Vagina (tissue), 2 donors: ENCODE data around the gene RASA3. TPM values are rescaled to one million over a fixed set of nuclear protein-coding genes. Genes with fewer than 3 reads are reported as not detected.

Experiments used
- DNase-seq, 2 donors: peaks; one replicate each; pipeline ENCODE4 v3.0.0-alpha.2; 2017; ENCODE audit errors: extremely low spot score in 2 of 2
- H3K27ac ChIP-seq: fragments of 200-600 bp; sonication (generic); one replicate; pipeline ENCODE4 v1.5.1; 2019
- H3K27me3 ChIP-seq: fragments of 200-600 bp; sonication (generic); one replicate; pipeline ENCODE4 v1.5.1; 2019
- H3K36me3 ChIP-seq, 2 donors: fragments of 200-600 bp; sonication (generic); one replicate each; pipeline ENCODE4 v1.5.1; 2017 to 2019
- H3K4me1 ChIP-seq: fragments of 200-600 bp; sonication (generic); one replicate; pipeline ENCODE4 v1.5.1; 2019
- H3K4me3 ChIP-seq, 2 donors: fragments of 200-600 bp; sonication (generic); 1 replicate in 1 of 2; 2 replicates in 1 of 2; pipeline ENCODE4 v1.5.1; 2016 to 2019
- H3K9me3 ChIP-seq: fragments of 200-600 bp; sonication (generic); one replicate; pipeline ENCODE4 v1.5.1; 2019
- POLR2A ChIP-seq, 2 donors: fragments of 450-650 bp; IDR thresholded peaks; one replicate each; pipeline ENCODE4 v1.6.1; 2017; ENCODE audit warnings: antibody characterized with exemption in 2 of 2, mild to moderate bottlenecking in 2 of 2, moderate library complexity in 2 of 2
- POLR2AphosphoS5 ChIP-seq, 2 donors: sonication (generic); formaldehyde crosslinking; IDR thresholded peaks; one replicate each; pipeline ENCODE4 v1.9.0; 2017; ENCODE audit warnings: antibody characterized with exemption in 2 of 2, mild to moderate bottlenecking in 2 of 2, low read depth in 1 of 2; ENCODE audit not compliant: insufficient read depth in 1 of 2
- intact Hi-C: fragments of 100-400 bp; cut with DNase I; formaldehyde crosslinking; loops from one replicate; pipeline ENCODE4 v1.15.1; 2023
- total RNA-seq: library from RNA; depleted of rRNA; stranded (reverse); fragments of >200 nt; gene quantifications from one replicate; pipeline ENCODE4 v1.2.3, GENCODE V29; 2016
- TF ChIP-seq, protein P1 (sequence below), 3 experiments: fragments of 450-650 bp in 2 of 3; fragments of 200-600 bp in 1 of 3; sonication (generic) in 1 of 3; IDR thresholded peaks; one replicate each; pipeline ENCODE4 v1.5.1; 2017 to 2019; ENCODE audit warnings: antibody characterized with exemption in 3 of 3, mild to moderate bottlenecking in 2 of 3, moderate library complexity in 2 of 3

The RASA3 gene
- total RNA-seq, 1 donor from 2014 or later, result 19.6 TPM

GRCh38 chr13:113964251-113964995 is 168.0 kb downstream of the RASA3 start:
- H3K36me3 ChIP-seq, result no peaks in the 10 kb centered on the region
- no peaks in the 10 kb centered on the region for H3K4me1 ChIP-seq
- H3K27ac ChIP-seq, result no peak overlapping the region
- no peaks in the 10 kb centered on the region for H3K9me3 ChIP-seq
- TF ChIP-seq POLR2A (IDR thresholded peaks at IDR 0.05), result no peak
- no peak for TF ChIP-seq POLR2AphosphoS5 (IDR thresholded peaks at IDR 0.05; ENCODE audit: insufficient read depth in 1 of 2, low read depth in 1 of 2)
- TF ChIP-seq, protein P1, sequence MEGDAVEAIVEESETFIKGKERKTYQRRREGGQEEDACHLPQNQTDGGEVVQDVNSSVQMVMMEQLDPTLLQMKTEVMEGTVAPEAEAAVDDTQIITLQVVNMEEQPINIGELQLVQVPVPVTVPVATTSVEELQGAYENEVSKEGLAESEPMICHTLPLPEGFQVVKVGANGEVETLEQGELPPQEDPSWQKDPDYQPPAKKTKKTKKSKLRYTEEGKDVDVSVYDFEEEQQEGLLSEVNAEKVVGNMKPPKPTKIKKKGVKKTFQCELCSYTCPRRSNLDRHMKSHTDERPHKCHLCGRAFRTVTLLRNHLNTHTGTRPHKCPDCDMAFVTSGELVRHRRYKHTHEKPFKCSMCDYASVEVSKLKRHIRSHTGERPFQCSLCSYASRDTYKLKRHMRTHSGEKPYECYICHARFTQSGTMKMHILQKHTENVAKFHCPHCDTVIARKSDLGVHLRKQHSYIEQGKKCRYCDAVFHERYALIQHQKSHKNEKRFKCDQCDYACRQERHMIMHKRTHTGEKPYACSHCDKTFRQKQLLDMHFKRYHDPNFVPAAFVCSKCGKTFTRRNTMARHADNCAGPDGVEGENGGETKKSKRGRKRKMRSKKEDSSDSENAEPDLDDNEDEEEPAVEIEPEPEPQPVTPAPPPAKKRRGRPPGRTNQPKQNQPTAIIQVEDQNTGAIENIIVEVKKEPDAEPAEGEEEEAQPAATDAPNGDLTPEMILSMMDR (IDR thresholded peaks at IDR 0.05), result no peak
- no peaks in the 10 kb centered on the region for H3K27me3 ChIP-seq
- H3K4me3 ChIP-seq, result no peak overlapping the region
- intact Hi-C loops, result no loop called here
- no peak for DNase-seq

GRCh38 chr13:113963376-113963775 is 169.0 kb downstream of the RASA3 start:
- no peaks in the 10 kb centered on the region for H3K36me3 ChIP-seq
- H3K4me1 ChIP-seq, result no peaks in the 10 kb centered on the region
- H3K27ac ChIP-seq, result no peak overlapping the region
- intact Hi-C loops, result no loop called here
- no peaks in the 10 kb centered on the region for H3K9me3 ChIP-seq
- DNase-seq, result no peak
- no peak overlapping the region for H3K4me3 ChIP-seq
- TF ChIP-seq POLR2AphosphoS5 (IDR thresholded peaks at IDR 0.05; ENCODE audit: insufficient read depth in 1 of 2, low read depth in 1 of 2), result no peak
- TF ChIP-seq, protein P1 (IDR thresholded peaks at IDR 0.05), result no peak
- no peak for TF ChIP-seq POLR2A (IDR thresholded peaks at IDR 0.05)
- H3K27me3 ChIP-seq, result no peaks in the 10 kb centered on the region

DNA sequence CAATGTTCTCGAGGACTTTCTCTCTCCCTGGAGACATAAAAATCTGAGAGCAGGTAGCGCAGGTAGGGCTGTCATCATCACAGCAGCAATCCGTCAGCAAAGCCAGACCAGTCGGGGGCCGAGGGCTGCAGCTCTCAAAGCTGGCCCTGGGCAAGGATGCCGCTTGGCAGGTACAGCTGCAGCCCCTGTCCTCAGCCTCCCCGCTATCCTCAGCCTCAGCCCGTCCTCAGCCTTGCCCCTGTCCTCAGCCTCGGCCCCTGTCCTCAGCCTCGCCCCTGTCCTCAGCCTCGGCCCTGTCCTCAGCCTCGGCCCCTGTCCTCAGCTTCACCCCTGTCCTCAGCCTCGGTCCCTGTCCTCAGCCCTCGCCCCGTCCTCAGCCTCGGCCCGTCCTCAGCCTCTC is 169.4 kb downstream of the RASA3 start:
- TF ChIP-seq, protein P1 (IDR thresholded peaks at IDR 0.05), result no peak
- TF ChIP-seq POLR2A (IDR thresholded peaks at IDR 0.05), result no peak
- TF ChIP-seq POLR2AphosphoS5 (IDR thresholded peaks at IDR 0.05; ENCODE audit: insufficient read depth in 1 of 2, low read depth in 1 of 2), result no peak
- DNase-seq, result no peak

DNA sequence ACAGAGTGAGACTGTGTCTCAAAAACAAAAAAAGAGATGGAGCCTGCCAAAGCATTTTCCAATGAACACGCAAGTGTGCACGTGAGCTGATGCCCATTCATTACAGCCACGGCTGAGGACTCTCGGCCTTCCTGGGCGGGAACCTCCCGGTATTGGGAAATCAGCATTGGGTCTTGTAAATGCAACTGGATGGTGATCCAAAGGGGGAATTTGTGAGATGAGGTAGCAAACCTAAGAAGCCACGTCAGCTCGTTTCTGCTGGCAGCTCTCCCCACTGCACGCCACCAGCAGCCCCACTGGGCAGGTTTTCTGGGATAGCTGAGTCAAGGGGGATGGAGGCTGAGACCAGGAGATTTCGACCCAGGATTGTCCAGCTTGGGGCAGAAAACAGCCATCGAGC is 170.0 kb downstream of the RASA3 start:
- Histone ChIP-seq H3K4me1 (no peaks in the 10 kb centered on the region), H3K4me3 (no peak overlapping the region), H3K36me3 (no peaks in the 10 kb centered on the region), H3K27me3 (no peaks in the 10 kb centered on the region), H3K9me3 (no peaks in the 10 kb centered on the region), H3K27ac (no peak overlapping the region)
- TF ChIP-seq POLR2A (IDR thresholded peaks at IDR 0.05), result no peak
- TF ChIP-seq, protein P1 (IDR thresholded peaks at IDR 0.05), result no peak
- peak in 1 of 2 donors; percentile 18 for TF ChIP-seq POLR2AphosphoS5 (IDR thresholded peaks at IDR 0.05; ENCODE audit: insufficient read depth in 1 of 2, low read depth in 1 of 2)
- DNase-seq, result no peak
- intact Hi-C loops, result no loop called here

More for the DNA sequence above, 169.4 kb downstream of the RASA3 start:
- H3K9me3 ChIP-seq, result no peaks in the 10 kb centered on the region
- H3K27me3 ChIP-seq, result no peaks in the 10 kb centered on the region
- no peaks in the 10 kb centered on the region for H3K4me1 ChIP-seq
- intact Hi-C loops, result no loop called here
- no peak overlapping the region for H3K4me3 ChIP-seq
- H3K36me3 ChIP-seq, result no peaks in the 10 kb centered on the region
- H3K27ac ChIP-seq, result no peak overlapping the region

GRCh38 chr13:113960276-113960948 is 172.0 kb downstream of the RASA3 start:
- H3K36me3 ChIP-seq, result no peaks in the 10 kb centered on the region
- no peak overlapping the region for H3K4me3 ChIP-seq
- intact Hi-C loops, result no loop called here
- no peak overlapping the region for H3K27ac ChIP-seq
- no peaks in the 10 kb centered on the region for H3K9me3 ChIP-seq
- no peaks in the 10 kb centered on the region for H3K27me3 ChIP-seq
- TF ChIP-seq POLR2A (IDR thresholded peaks at IDR 0.05), result no peak
- TF ChIP-seq POLR2AphosphoS5 (IDR thresholded peaks at IDR 0.05; ENCODE audit: insufficient read depth in 1 of 2, low read depth in 1 of 2), result no peak
- TF ChIP-seq, protein P1 (IDR thresholded peaks at IDR 0.05), result no peak
- no peaks in the 10 kb centered on the region for H3K4me1 ChIP-seq
- no peak for DNase-seq
